ENCODE data around the gene NIPA2. TPM values are rescaled to one million over a fixed set of nuclear protein-coding genes. Genes with fewer than 3 reads are reported as not detected.
A peak's percentile ranks its signal among the peaks of the same experiment; 100 is the strongest.

Gene NIPA2
- total RNA-seq, 3 donors from 2014 or later = 35.7 to 50.8 (median 40.3) TPM

DNA sequence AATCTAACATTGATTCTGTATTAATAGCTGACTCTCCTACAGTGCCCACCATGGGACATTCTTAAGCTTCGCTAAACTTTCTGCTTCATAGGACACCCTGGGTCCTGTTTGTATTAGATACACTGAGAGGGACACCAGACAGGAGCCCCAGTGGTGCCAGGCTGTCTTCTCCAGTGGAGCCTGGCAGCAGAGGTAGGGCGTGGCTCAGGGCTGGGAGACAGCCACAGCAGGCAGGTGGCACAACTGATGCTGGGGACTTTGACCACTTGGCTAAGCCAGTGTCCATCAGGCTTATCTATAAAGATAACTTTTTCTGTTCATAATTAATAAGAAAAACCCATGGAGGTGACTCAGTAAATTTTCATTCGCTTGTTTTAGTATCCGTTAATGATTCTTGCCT, 30.2 kb upstream of the NIPA2 start:
- TF ChIP-seq POLR2AphosphoS5 (IDR thresholded peaks at IDR 0.05) = no peak
- Histone ChIP-seq H3K27me3 (no peaks in the 10 kb centered on the region), H3K36me3 (no peaks in the 10 kb centered on the region), H3K4me3 (no peak overlapping the region), H3K9me3 (no peaks in the 10 kb centered on the region), H3K27ac (no peak overlapping the region), H3K4me1 (no peaks in the 10 kb centered on the region)
- intact Hi-C loops (cut with DNase I; ENCODE audit: low total_unique reads) = no loop called here
- no peak for DNase-seq (ENCODE audit: low spot score in 2 of 2)

GRCh38 chr15:22808761-22809280, 29.6 kb upstream of the NIPA2 start:
- intact Hi-C loops (cut with DNase I; ENCODE audit: low total_unique reads) = no loop called here
- Histone ChIP-seq H3K27me3 (no peaks in the 10 kb centered on the region), H3K4me3 (no peak overlapping the region), H3K9me3 (no peaks in the 10 kb centered on the region), H3K36me3 (no peaks in the 10 kb centered on the region), H3K4me1 (no peaks in the 10 kb centered on the region), H3K27ac (no peak overlapping the region)
- no peak for DNase-seq (ENCODE audit: low spot score in 2 of 2)
- TF ChIP-seq, protein P1, sequence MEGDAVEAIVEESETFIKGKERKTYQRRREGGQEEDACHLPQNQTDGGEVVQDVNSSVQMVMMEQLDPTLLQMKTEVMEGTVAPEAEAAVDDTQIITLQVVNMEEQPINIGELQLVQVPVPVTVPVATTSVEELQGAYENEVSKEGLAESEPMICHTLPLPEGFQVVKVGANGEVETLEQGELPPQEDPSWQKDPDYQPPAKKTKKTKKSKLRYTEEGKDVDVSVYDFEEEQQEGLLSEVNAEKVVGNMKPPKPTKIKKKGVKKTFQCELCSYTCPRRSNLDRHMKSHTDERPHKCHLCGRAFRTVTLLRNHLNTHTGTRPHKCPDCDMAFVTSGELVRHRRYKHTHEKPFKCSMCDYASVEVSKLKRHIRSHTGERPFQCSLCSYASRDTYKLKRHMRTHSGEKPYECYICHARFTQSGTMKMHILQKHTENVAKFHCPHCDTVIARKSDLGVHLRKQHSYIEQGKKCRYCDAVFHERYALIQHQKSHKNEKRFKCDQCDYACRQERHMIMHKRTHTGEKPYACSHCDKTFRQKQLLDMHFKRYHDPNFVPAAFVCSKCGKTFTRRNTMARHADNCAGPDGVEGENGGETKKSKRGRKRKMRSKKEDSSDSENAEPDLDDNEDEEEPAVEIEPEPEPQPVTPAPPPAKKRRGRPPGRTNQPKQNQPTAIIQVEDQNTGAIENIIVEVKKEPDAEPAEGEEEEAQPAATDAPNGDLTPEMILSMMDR (IDR thresholded peaks at IDR 0.05) = no peak
- TF ChIP-seq POLR2AphosphoS5 (IDR thresholded peaks at IDR 0.05) (no peak), POLR2A (IDR thresholded peaks at IDR 0.05) (no peak)

- Histone ChIP-seq H3K27me3 (no peaks in the 10 kb centered on the region), H3K36me3 (no peaks in the 10 kb centered on the region), H3K4me1 (no peaks in the 10 kb centered on the region), H3K27ac (no peak overlapping the region), H3K9me3 (no peaks in the 10 kb centered on the region), H3K4me3 (no peak overlapping the region)
- intact Hi-C loops (cut with DNase I; ENCODE audit: low total_unique reads) = no loop called here
- no peak for DNase-seq (ENCODE audit: low spot score in 2 of 2)
- TF ChIP-seq POLR2A (IDR thresholded peaks at IDR 0.05) (no peak), POLR2AphosphoS5 (IDR thresholded peaks at IDR 0.05) (no peak)
- TF ChIP-seq, protein P1 (IDR thresholded peaks at IDR 0.05) = no peak
Measured at GRCh38 chr15:22810033-22810852, 28.2 kb upstream of the NIPA2 start.

DNA sequence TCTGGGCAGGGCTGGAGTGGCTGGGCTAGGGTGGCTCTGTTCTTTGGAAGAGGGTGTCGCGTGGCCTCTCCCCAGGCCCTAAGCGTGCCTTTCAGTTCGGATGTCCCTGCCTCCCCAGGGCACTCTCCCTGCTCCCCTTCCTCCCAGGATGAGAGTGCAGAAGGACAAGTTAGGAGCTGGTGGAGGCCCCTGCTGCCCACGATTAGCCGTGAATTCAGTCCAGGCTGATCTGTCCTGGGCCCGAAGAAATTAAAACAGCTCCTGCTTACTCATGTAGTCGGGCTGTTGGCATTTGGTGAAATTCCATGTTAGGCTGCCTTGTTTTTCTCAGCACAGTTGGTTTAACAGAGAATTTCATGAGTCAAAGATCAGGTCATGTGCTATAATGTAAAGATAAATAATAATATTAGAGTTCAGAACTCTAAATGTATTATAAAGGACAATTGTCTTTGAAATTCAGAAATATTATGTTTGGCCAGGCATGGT, 27.6 kb upstream of the NIPA2 start:
- no peak for DNase-seq (ENCODE audit: low spot score in 2 of 2)
- intact Hi-C loops (cut with DNase I; ENCODE audit: low total_unique reads) = no loop called here
- H3K4me3 ChIP-seq = no peak overlapping the region
- H3K4me1 ChIP-seq = no peaks in the 10 kb centered on the region
- no peaks in the 10 kb centered on the region for H3K27me3 ChIP-seq
- no peak for TF ChIP-seq POLR2AphosphoS5 (IDR thresholded peaks at IDR 0.05)
- TF ChIP-seq, protein P1 (IDR thresholded peaks at IDR 0.05) = no peak
- no peak for TF ChIP-seq POLR2A (IDR thresholded peaks at IDR 0.05)
- H3K36me3 ChIP-seq = no peaks in the 10 kb centered on the region
- H3K9me3 ChIP-seq = no peaks in the 10 kb centered on the region
- H3K27ac ChIP-seq = no peak overlapping the region

DNA sequence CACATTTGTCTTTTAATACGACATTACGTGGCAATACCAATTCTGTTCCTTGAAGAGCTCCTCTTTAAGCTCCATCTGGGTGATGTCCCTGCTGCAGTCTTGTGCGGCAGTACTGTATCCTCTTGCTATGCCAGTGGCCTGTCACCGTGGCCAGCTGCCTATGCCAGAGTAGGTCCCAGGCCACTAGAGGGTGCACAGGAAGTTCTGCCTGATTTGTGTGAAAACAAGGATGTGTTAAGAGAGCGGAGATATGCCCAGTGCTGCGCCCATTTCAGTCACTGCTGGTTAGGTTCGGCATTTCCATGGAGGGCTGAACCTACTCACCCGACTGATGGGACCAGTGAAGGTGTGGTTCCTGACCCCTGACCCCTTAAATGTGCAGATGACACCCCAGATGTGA, 26.8 kb upstream of the NIPA2 start:
- H3K36me3 ChIP-seq = no peaks in the 10 kb centered on the region
- no peak overlapping the region for H3K4me3 ChIP-seq
- no peaks in the 10 kb centered on the region for H3K9me3 ChIP-seq
- intact Hi-C loops (cut with DNase I; ENCODE audit: low total_unique reads) = no loop called here
- H3K27ac ChIP-seq = no peak overlapping the region
- DNase-seq (ENCODE audit: low spot score in 2 of 2) = no peak
- TF ChIP-seq, protein P1 (IDR thresholded peaks at IDR 0.05) = peak in 1 of 3 donors; percentile 25
- TF ChIP-seq POLR2A (IDR thresholded peaks at IDR 0.05) = no peak
- no peak for TF ChIP-seq POLR2AphosphoS5 (IDR thresholded peaks at IDR 0.05)
- H3K4me1 ChIP-seq = no peaks in the 10 kb centered on the region
- H3K27me3 ChIP-seq = no peaks in the 10 kb centered on the region
